ENCODE measurements around the gene PAIP2B.

PAIP2B gene

DNA sequence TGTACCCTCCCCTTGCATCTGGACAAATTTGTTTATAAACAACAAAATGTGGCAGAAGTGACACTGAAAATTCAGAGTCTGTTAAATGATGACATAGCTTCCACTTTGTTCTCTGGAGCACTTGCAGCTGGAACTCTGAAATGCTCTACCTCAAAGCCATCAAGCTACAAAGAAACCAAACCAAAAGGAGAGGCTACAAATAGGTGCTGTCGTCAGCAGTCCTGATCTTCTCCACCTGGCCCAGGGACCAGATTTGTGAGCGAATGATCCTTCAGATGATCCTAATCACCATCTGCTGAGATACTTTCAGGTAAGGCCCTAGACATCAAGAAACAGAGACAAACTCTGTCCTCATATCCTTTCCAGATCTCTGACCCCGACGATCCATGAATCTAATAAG lies 27.9 kb upstream of the PAIP2B start:
- no peak for DNase-seq (ENCODE audit: extremely low read depth, low read depth)
- TF ChIP-seq, protein P1, sequence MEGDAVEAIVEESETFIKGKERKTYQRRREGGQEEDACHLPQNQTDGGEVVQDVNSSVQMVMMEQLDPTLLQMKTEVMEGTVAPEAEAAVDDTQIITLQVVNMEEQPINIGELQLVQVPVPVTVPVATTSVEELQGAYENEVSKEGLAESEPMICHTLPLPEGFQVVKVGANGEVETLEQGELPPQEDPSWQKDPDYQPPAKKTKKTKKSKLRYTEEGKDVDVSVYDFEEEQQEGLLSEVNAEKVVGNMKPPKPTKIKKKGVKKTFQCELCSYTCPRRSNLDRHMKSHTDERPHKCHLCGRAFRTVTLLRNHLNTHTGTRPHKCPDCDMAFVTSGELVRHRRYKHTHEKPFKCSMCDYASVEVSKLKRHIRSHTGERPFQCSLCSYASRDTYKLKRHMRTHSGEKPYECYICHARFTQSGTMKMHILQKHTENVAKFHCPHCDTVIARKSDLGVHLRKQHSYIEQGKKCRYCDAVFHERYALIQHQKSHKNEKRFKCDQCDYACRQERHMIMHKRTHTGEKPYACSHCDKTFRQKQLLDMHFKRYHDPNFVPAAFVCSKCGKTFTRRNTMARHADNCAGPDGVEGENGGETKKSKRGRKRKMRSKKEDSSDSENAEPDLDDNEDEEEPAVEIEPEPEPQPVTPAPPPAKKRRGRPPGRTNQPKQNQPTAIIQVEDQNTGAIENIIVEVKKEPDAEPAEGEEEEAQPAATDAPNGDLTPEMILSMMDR (IDR thresholded peaks at IDR 0.05; ENCODE audit: low read depth, low read length, missing control alignments): no peak
- no peak overlapping the region for H3K4me3 ChIP-seq (replicated peaks; ENCODE audit: low read depth, low read length)

DNA sequence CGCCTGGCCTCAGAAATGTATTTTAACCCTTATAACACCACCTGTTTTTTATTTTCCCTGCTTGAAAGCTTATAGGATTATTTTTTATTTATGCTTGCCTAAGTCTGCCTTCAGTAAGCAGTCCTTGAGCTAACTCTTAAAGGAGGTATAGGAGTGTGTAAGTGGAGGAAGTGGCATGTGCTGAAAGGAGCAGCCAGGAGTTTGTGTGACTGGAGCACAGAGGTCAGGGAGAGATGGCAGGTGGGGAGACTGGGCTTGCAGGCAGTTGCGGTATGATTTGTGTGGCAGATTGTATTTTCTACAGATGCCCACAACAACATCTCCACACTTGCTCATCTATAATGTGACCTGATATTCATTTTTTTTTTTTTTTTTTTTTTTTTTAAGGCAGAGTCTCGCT lies 27.2 kb upstream of the PAIP2B start:
- no peak for DNase-seq (ENCODE audit: extremely low read depth, low read depth)
- TF ChIP-seq, protein P1 (IDR thresholded peaks at IDR 0.05; ENCODE audit: low read depth, low read length, missing control alignments): no peak
- H3K4me3 ChIP-seq (replicated peaks; ENCODE audit: low read depth, low read length): no peak overlapping the region

DNA sequence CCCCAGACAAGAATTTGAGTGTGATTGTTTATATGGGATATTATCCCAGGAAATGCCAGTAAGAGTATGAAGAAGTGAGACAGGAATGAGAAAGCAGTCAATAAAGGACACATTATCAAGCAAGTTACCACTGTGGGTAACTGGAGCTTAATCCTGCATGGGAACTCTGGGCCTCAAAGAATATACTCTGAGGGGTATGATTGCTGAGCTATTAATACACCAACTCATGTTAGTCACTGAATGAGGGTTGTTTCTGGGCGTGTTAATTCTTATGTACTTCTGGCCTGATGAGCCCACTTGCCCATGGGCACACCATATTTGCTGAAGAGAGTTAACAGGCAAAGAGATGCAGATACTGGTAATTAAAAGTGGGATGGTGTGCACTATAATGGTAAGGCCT lies 26.6 kb upstream of the PAIP2B start:
- H3K4me3 ChIP-seq (replicated peaks; ENCODE audit: low read depth, low read length): no peak overlapping the region
- TF ChIP-seq, protein P1 (IDR thresholded peaks at IDR 0.05; ENCODE audit: low read depth, low read length, missing control alignments): no peak
- no peak for DNase-seq (ENCODE audit: extremely low read depth, low read depth)

DNA sequence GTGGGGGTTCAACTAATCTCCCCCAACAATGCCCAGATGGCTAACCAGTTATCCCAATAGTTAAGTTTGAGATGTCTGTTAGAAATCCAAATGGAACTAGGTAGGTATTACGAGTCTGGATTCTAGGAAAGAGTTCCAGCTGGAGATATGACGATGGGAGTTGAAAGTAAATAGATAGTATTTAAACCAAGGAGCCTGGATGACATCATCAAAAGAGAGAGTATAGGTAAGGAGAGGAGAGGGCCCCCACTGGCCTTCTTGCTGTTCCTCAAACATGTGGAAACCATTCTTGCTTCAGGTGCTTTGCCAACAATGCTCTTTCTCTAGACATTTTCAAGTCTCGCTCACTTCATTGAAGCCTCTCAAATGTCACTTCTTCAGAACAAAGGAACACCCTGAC lies 26.0 kb upstream of the PAIP2B start:
- TF ChIP-seq, protein P1 (IDR thresholded peaks at IDR 0.05; ENCODE audit: low read depth, low read length, missing control alignments): no peak
- DNase-seq (ENCODE audit: extremely low read depth, low read depth): no peak
- no peak overlapping the region for H3K4me3 ChIP-seq (replicated peaks; ENCODE audit: low read depth, low read length)

DNA sequence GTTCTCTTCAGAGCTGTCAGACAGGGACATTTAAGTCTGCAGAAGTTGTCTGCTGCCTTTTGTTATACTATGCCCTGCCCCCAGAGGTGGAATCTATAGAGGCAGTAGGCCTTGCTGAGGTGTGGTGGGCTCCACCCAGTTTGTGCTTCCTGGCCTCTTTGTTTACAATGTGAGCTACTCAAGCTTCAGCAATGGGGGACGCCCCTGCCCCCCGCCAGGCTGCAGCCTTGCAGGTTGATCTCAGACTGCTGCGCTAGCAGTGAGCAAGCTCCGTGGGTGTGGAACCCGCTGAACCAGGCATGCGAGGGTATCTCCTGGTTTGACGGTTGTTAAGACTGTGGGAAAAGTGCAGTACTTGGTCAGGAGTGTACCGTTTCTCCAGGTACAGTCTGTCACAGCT lies 24.0 kb upstream of the PAIP2B start:
- TF ChIP-seq, protein P1 (IDR thresholded peaks at IDR 0.05; ENCODE audit: low read depth, low read length, missing control alignments): no peak
- H3K4me3 ChIP-seq (replicated peaks; ENCODE audit: low read depth, low read length): no peak overlapping the region
- no peak for DNase-seq (ENCODE audit: extremely low read depth, low read depth)

DNA sequence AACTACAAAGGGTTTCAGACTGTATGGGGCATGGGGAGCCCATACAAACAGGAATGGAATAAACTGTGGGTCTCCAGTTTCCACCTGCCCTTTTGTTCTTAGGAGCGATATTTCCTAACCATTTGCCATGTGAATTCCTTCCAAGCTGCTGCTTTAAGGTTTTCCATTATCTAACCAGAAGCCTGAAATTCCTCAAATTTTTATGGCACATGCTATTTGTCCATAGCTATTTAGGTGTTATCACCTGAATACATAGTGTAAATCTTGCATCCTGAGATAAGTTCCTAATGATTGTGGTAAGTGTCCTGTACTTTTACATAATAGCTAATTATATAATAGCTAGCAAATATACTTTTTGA lies 17.4 kb upstream of the PAIP2B start:
- no peak for DNase-seq (ENCODE audit: extremely low read depth, low read depth)
- no peak overlapping the region for H3K4me3 ChIP-seq (replicated peaks; ENCODE audit: low read depth, low read length)
- TF ChIP-seq, protein P1 (IDR thresholded peaks at IDR 0.05; ENCODE audit: low read depth, low read length, missing control alignments): no peak

DNA sequence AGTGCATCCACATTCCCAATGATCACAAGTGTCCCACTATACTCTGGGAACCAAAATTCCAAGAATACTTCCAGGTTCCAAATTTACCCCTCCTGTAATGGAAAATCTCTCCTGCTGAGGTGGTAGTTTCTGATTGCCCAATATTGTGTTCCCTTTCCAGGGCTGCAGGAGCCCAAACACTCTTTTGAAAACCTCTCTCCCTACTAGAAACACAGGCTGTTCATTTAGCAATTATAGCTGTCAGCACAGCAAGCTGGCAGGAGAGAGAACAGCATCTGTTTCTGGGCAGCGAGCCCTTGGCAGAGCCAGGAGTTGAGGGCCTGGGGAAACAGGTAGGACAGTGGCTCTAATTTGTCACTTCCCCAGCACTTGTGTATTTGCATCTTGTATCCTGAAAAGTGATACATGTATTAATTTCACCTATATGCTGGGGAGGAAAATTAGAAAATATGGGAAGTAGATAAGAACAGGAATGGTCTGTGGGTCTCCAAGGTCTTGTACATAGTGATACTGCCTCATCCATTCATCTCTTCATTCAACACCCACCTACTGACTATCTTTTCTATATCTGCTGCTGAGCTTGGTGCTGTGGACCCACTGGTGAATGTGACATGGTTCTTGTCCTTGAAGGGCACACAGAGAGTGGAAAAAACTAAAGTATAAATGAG lies 16.9 kb upstream of the PAIP2B start:
- DNase-seq (ENCODE audit: extremely low read depth, low read depth): no peak
- TF ChIP-seq, protein P1 (IDR thresholded peaks at IDR 0.05; ENCODE audit: low read depth, low read length, missing control alignments): no peak
- no peak overlapping the region for H3K4me3 ChIP-seq (replicated peaks; ENCODE audit: low read depth, low read length)

Data from HFF-Myc (cell line).